ENCODE results near the gene PTGS2. TPM values are rescaled to one million over a fixed set of nuclear protein-coding genes. Genes with fewer than 3 reads are reported as not detected.

The PTGS2 gene
- total RNA-seq, 1 experiment from 2014 or later: 0.91 TPM

GRCh38 chr1:186722711-186723309 lies 42.6 kb upstream of the PTGS2 start (continued):
- no peak for TF ChIP-seq REST (IDR thresholded peaks at IDR 0.05; ENCODE audit: low read depth)

- Histone ChIP-seq H4K20me1 (ENCODE audit: insufficient read depth) (no peaks in the 10 kb centered on the region), H3K36me3 (ENCODE audit: control insufficient read depth in 1 of 2, insufficient read depth in 2 of 2, low read length in 2 of 2) (no peaks in the 10 kb centered on the region), H2AFZ (ENCODE audit: low read depth, low read length, poor library complexity, severe bottlenecking) (no peak overlapping the region), H3K27me3 (ENCODE audit: insufficient read depth, low read length) (no peaks in the 10 kb centered on the region), H3K9me2 (ENCODE audit: insufficient read depth) (no peaks in the 10 kb centered on the region), H3K9ac (ENCODE audit: low read length) (no peak overlapping the region), H3K79me2 (ENCODE audit: insufficient read depth, low read length) (no peaks in the 10 kb centered on the region), H3K4me2 (ENCODE audit: low read length) (no peak overlapping the region), H3K4me3 (replicated peaks in 1 of 2; ENCODE audit: low read depth in 1 of 2, low read length in 2 of 2) (no peak overlapping the region), H3K9me3 (ENCODE audit: control insufficient read depth in 1 of 2, insufficient read depth in 1 of 2, low read depth in 1 of 2, low read length in 2 of 2) (no peaks in the 10 kb centered on the region), H3K27ac (ENCODE audit: low read depth, low read length) (no peak overlapping the region), H3K4me1 (ENCODE audit: control insufficient read depth in 1 of 2, insufficient read depth in 2 of 2, low read length in 2 of 2) (no peaks in the 10 kb centered on the region)
- ChIA-PET RAD21 (ENCODE audit: low non-redundant PET in 1 of 2, low total read pairs in 2 of 2, uncharacterized antibody in 2 of 2, unreplicated experiment in 2 of 2) (no interaction called here), CTCF (interaction anchor here (1.2 kb wide), 1 partner anchor 35 kb away, joined by 3 read pairs; no protein-coding TSS in a partner anchor), POLR2A (no interaction called here)
- DNase-seq (ENCODE audit: low read depth, low spot score) (no peak), ATAC-seq (no peak)
- intact Hi-C loops (cut with micrococcal nuclease): no loop called here
- BruUV-seq (replicated peaks): no TSS peak
- TF ChIP-seq TCF7L2 (IDR thresholded peaks at IDR 0.05; ENCODE audit: borderline replicate concordance, extremely low read depth, insufficient read depth, insufficient read length) (no peak), ELF1 (IDR thresholded peaks at IDR 0.05; ENCODE audit: borderline replicate concordance, low read depth) (no peak), SP1 (IDR thresholded peaks at IDR 0.05; ENCODE audit: low read depth) (no peak), ZFX (IDR thresholded peaks at IDR 0.05) (no peak), FOSL1 (IDR thresholded peaks at IDR 0.05; ENCODE audit: low read depth) (no peak), CTCF (IDR thresholded peaks at IDR 0.05 in 2 of 3, conservative IDR thresholded peaks at IDR 0.05 in 1 of 3; ENCODE audit: borderline replicate concordance in 1 of 3, insufficient read depth in 1 of 3, low read depth in 2 of 3, low read length in 2 of 3) (no peak), POLR2A (IDR thresholded peaks at IDR 0.05; ENCODE audit: borderline replicate concordance, extremely low read depth, insufficient read depth, insufficient read length) (no peak), REST (IDR thresholded peaks at IDR 0.05; ENCODE audit: low read depth) (no peak), EZH2 (IDR thresholded peaks at IDR 0.05) (no peak), ZBTB33 (IDR thresholded peaks at IDR 0.05; ENCODE audit: extremely low read depth, insufficient replicate concordance, low read length) (no peak), SIN3A (IDR thresholded peaks at IDR 0.05; ENCODE audit: low read depth) (no peak)
Observed at GRCh38 chr1:186717286-186717685, 37.1 kb upstream of the PTGS2 start.

Measured in HCT116 (cell line).